Loucy (cell line): ENCODE measurements around the gene SH3BP4.

Source experiments
- H2AFZ ChIP-seq: fragments of 200-600 bp; sonication (generic); 2 replicates; pipeline ENCODE4 v1.6.0; 2016; ENCODE audit warnings: antibody characterized with exemption, mild to moderate bottlenecking, low read length, moderate library complexity
- H3F3A ChIP-seq: fragments of 200-600 bp; 2 replicates; pipeline ENCODE4 v1.6.0; 2016; ENCODE audit warnings: antibody characterized with exemption, low read depth, mild to moderate bottlenecking
- H3K27me3 ChIP-seq: fragments of 200-600 bp; sonication (generic); 2 replicates; pipeline ENCODE4 v1.6.1; 2014; ENCODE audit warnings: low read length, mild to moderate bottlenecking; ENCODE audit not compliant: insufficient read depth, poor library complexity, severe bottlenecking
- H3K36me3 ChIP-seq: fragments of 200-600 bp; sonication (generic); 2 replicates; pipeline ENCODE4 v1.6.1; 2016; ENCODE audit warnings: low read length; ENCODE audit not compliant: insufficient read depth
- H3K4me1 ChIP-seq: fragments of 200-600 bp; sonication (generic); 2 replicates; pipeline ENCODE4 v1.5.1; 2014; ENCODE audit warnings: low read length, mild to moderate bottlenecking; ENCODE audit not compliant: insufficient read depth, poor library complexity, severe bottlenecking
- H3K4me2 ChIP-seq: fragments of 200-600 bp; sonication (generic); 2 replicates; pipeline ENCODE4 v1.6.0; 2014; ENCODE audit warnings: antibody characterized with exemption, low read length, low read depth, mild to moderate bottlenecking; ENCODE audit not compliant: poor library complexity, severe bottlenecking
- H3K4me3 ChIP-seq: fragments of 200-600 bp; sonication (generic); 2 replicates; pipeline ENCODE4 v1.5.1; 2014; ENCODE audit warnings: low read length, mild to moderate bottlenecking, mixed read lengths; ENCODE audit not compliant: poor library complexity, severe bottlenecking
- H3K79me2 ChIP-seq: fragments of 200-600 bp; sonication (generic); 2 replicates; pipeline ENCODE4 v1.6.1; 2014; ENCODE audit warnings: low read length; ENCODE audit not compliant: insufficient read depth
- H3K9ac ChIP-seq: fragments of 200-600 bp; sonication (generic); 2 replicates; pipeline ENCODE4 v1.6.0; 2014; ENCODE audit warnings: mild to moderate bottlenecking, low read depth, low read length, moderate library complexity; ENCODE audit not compliant: poor library complexity, severe bottlenecking
- H3K9me2 ChIP-seq: fragments of 200-600 bp; sonication (generic); replicated peaks from 2 replicates; pipeline ENCODE4 v1.6.1; 2016; ENCODE audit warnings: low read depth, low read length, mixed read lengths
- H3K9me3 ChIP-seq: fragments of 200-600 bp; sonication (generic); 2 replicates; pipeline ENCODE4 v1.6.1; 2014; ENCODE audit warnings: mild to moderate bottlenecking, antibody characterized with exemption, low read length, low read depth; ENCODE audit not compliant: insufficient read depth
- H4K20me1 ChIP-seq: fragments of 200-600 bp; sonication (generic); 2 replicates; pipeline ENCODE4 v1.6.0; 2014; ENCODE audit warnings: antibody characterized with exemption, low read length, mild to moderate bottlenecking; ENCODE audit not compliant: insufficient read depth, poor library complexity, severe bottlenecking
- CTCF ChIP-seq: fragments of 200-600 bp; sonication (generic); conservative IDR thresholded peaks from 2 replicates; pipeline ENCODE4 v1.5.1; 2014; ENCODE audit warnings: mild to moderate bottlenecking, antibody characterized with exemption, low read length
- EZH2phosphoT487 ChIP-seq: fragments of 200-600 bp; IDR thresholded peaks from 2 replicates; pipeline ENCODE4 v1.6.1; 2018; ENCODE audit warnings: antibody characterized with exemption, mild to moderate bottlenecking, moderate library complexity, borderline replicate concordance

Gene SH3BP4

GRCh38 chr2:235080101-235080500, 128.3 kb downstream of the SH3BP4 start:
- Histone ChIP-seq H3K9me3 (no peaks in the 10 kb centered on the region; the same call in 1 of the 2 replicates), H4K20me1 (no peaks in the 10 kb centered on the region), H3K4me1 (no peaks in the 10 kb centered on the region), H3F3A (no peaks in the 10 kb centered on the region), H3K27me3 (no peaks in the 10 kb centered on the region), H3K9me2 (no peaks in the 10 kb centered on the region), H3K79me2 (no peaks in the 10 kb centered on the region), H3K36me3 (no peaks in the 10 kb centered on the region), H3K4me2 (no peak overlapping the region), H2AFZ (no peak overlapping the region), H3K9ac (no peak overlapping the region), H3K4me3 (no peak overlapping the region)
- TF ChIP-seq CTCF (no peak), EZH2phosphoT487 (no peak)

DNA sequence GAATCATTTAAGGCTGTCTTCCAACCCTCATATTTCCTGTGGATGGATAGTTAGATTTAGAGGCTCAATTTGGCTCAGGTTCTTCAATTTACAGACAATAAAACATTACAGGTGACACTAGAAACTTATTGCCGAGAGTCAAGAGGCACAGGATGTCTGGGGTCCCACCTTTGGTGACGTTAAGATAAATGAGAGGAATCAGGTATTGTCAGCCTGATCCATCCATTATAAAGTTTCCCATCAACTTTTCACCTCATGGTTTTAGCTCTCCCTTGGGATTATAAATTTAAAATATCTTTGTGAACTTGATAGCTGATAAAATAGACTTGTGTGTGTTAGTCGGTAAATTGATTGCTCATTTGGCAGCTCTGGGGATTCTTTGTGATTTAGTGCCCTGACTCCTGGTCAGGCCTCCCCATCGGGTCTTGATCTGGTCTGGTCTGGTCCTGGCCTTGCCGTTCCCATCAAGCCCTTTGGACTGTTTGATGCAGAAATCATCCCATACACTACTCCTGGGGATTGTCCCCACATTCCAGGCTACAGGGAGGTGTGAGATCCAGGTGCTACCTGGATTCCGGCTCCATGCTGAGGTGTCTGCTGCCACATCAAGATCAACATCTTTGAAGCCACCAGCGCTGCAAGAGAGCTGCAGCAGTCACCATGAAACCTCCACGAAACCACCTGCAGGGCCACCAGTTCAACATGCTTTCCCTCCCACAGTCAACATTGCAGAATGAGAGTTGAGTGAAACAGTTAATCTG, 130.9 kb downstream of the SH3BP4 start:
- Histone ChIP-seq H3K36me3 (no peaks in the 10 kb centered on the region), H4K20me1 (no peaks in the 10 kb centered on the region), H3K9me2 (no peaks in the 10 kb centered on the region), H3K9ac (no peak overlapping the region), H2AFZ (no peak overlapping the region), H3K79me2 (no peaks in the 10 kb centered on the region), H3K27me3 (no peaks in the 10 kb centered on the region), H3K9me3 (no peaks in the 10 kb centered on the region; the same call in 1 of the 2 replicates), H3K4me2 (no peak overlapping the region), H3K4me3 (no peak overlapping the region), H3F3A (no peaks in the 10 kb centered on the region), H3K4me1 (no peaks in the 10 kb centered on the region)
- no peak for TF ChIP-seq EZH2phosphoT487
- TF ChIP-seq CTCF: no peak

DNA sequence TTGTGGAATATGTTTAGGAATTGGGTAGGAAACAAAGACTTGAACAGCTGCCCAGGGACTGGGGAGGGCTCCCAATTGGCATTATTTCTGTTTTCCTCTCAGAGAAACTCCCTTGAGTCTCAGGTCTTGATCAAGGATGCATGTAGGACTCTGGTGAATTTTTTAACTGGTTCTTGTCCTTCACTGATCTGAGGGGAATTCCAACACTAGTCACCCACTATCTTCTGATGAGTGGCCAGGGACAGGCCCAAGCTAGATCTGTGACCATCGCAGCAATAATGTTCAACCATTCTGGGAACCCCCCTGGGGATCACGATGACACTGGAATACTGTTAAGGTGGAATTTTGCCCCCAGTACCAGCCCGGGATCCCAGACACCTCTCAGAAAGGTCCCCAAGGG, 132.0 kb downstream of the SH3BP4 start:
- H3K9me3 ChIP-seq: no peaks in the 10 kb centered on the region; the same call in 1 of the 2 replicates
- no peak overlapping the region for H3K4me3 ChIP-seq
- no peaks in the 10 kb centered on the region for H3K27me3 ChIP-seq
- H3K4me2 ChIP-seq: no peak overlapping the region
- no peaks in the 10 kb centered on the region for H3K36me3 ChIP-seq
- no peaks in the 10 kb centered on the region for H3K9me2 ChIP-seq
- no peaks in the 10 kb centered on the region for H4K20me1 ChIP-seq
- no peak overlapping the region for H3K9ac ChIP-seq
- H2AFZ ChIP-seq: no peak overlapping the region
- no peaks in the 10 kb centered on the region for H3F3A ChIP-seq
- no peak for TF ChIP-seq EZH2phosphoT487
- no peak for TF ChIP-seq CTCF
- H3K4me1 ChIP-seq: no peaks in the 10 kb centered on the region
- H3K79me2 ChIP-seq: no peaks in the 10 kb centered on the region
